Vagina (tissue), 2 donors: ENCODE results near the gene MGLL. TPM values are rescaled to one million over a fixed set of nuclear protein-coding genes. Genes with fewer than 3 reads are reported as not detected.
A peak's percentile ranks its signal among the peaks of the same experiment; 100 is the strongest.

ENCODE experiments used
- DNase-seq, 2 donors: peaks; one replicate each; pipeline ENCODE4 v3.0.0-alpha.2; 2017; ENCODE audit errors: extremely low spot score in 2 of 2
- H3K27ac ChIP-seq: fragments of 200-600 bp; sonication (generic); one replicate; pipeline ENCODE4 v1.5.1; 2019
- H3K27me3 ChIP-seq: fragments of 200-600 bp; sonication (generic); one replicate; pipeline ENCODE4 v1.5.1; 2019
- H3K36me3 ChIP-seq, 2 donors: fragments of 200-600 bp; sonication (generic); one replicate each; pipeline ENCODE4 v1.5.1; 2017 to 2019
- H3K4me1 ChIP-seq: fragments of 200-600 bp; sonication (generic); one replicate; pipeline ENCODE4 v1.5.1; 2019
- H3K4me3 ChIP-seq, 2 donors: fragments of 200-600 bp; sonication (generic); 1 replicate in 1 of 2; 2 replicates in 1 of 2; pipeline ENCODE4 v1.5.1; 2016 to 2019
- H3K9me3 ChIP-seq: fragments of 200-600 bp; sonication (generic); one replicate; pipeline ENCODE4 v1.5.1; 2019
- CTCF ChIP-seq, 3 experiments: fragments of 450-650 bp in 2 of 3; fragments of 200-600 bp in 1 of 3; sonication (generic) in 1 of 3; IDR thresholded peaks; one replicate each; pipeline ENCODE4 v1.5.1; 2017 to 2019; ENCODE audit warnings: antibody characterized with exemption in 3 of 3, mild to moderate bottlenecking in 2 of 3, moderate library complexity in 2 of 3
- POLR2A ChIP-seq, 2 donors: fragments of 450-650 bp; IDR thresholded peaks; one replicate each; pipeline ENCODE4 v1.6.1; 2017; ENCODE audit warnings: antibody characterized with exemption in 2 of 2, mild to moderate bottlenecking in 2 of 2, moderate library complexity in 2 of 2
- POLR2AphosphoS5 ChIP-seq, 2 donors: sonication (generic); formaldehyde crosslinking; IDR thresholded peaks; one replicate each; pipeline ENCODE4 v1.9.0; 2017; ENCODE audit warnings: antibody characterized with exemption in 2 of 2, mild to moderate bottlenecking in 2 of 2, low read depth in 1 of 2; ENCODE audit not compliant: insufficient read depth in 1 of 2
- intact Hi-C: fragments of 100-400 bp; cut with DNase I; formaldehyde crosslinking; loops from one replicate; pipeline ENCODE4 v1.15.1; 2023
- total RNA-seq: library from RNA; depleted of rRNA; stranded (reverse); fragments of >200 nt; gene quantifications from one replicate; pipeline ENCODE4 v1.2.3, GENCODE V29; 2016

The MGLL gene
- total RNA-seq, 1 donor from 2014 or later = 35.6 TPM

GRCh38 chr3:127803619-127804018, 18.7 kb downstream of the MGLL start:
- H3K27ac ChIP-seq = no peak overlapping the region
- intact Hi-C loops = no loop called here
- no peak for DNase-seq

GRCh38 chr3:127802606-127803005, 19.7 kb downstream of the MGLL start:
- intact Hi-C loops = no loop called here
- Histone ChIP-seq H3K27me3 (no peaks in the 10 kb centered on the region), H3K4me1 (no peaks in the 10 kb centered on the region), H3K27ac (no peak overlapping the region), H3K9me3 (no peaks in the 10 kb centered on the region), H3K36me3 (no peaks in the 10 kb centered on the region), H3K4me3 (no peak overlapping the region)
- DNase-seq = no peak
- TF ChIP-seq POLR2A (IDR thresholded peaks at IDR 0.05) = no peak
- TF ChIP-seq CTCF (IDR thresholded peaks at IDR 0.05) = no peak
- TF ChIP-seq POLR2AphosphoS5 (IDR thresholded peaks at IDR 0.05; ENCODE audit: insufficient read depth in 1 of 2, low read depth in 1 of 2) = no peak

More at GRCh38 chr3:127803619-127804018, 18.7 kb downstream of the MGLL start:
- no peak overlapping the region for H3K4me3 ChIP-seq
- no peaks in the 10 kb centered on the region for H3K4me1 ChIP-seq
- no peaks in the 10 kb centered on the region for H3K9me3 ChIP-seq
- TF ChIP-seq POLR2A (IDR thresholded peaks at IDR 0.05) (no peak), POLR2AphosphoS5 (IDR thresholded peaks at IDR 0.05; ENCODE audit: insufficient read depth in 1 of 2, low read depth in 1 of 2) (peak in 1 of 2 donors; percentile 60)
- no peaks in the 10 kb centered on the region for H3K27me3 ChIP-seq
- no peaks in the 10 kb centered on the region for H3K36me3 ChIP-seq

- DNase-seq = no peak
- H3K36me3 ChIP-seq = no peaks in the 10 kb centered on the region
- no peak overlapping the region for H3K27ac ChIP-seq
- H3K4me1 ChIP-seq = no peaks in the 10 kb centered on the region
- H3K9me3 ChIP-seq = no peaks in the 10 kb centered on the region
- H3K4me3 ChIP-seq = no peak overlapping the region
- TF ChIP-seq POLR2AphosphoS5 (IDR thresholded peaks at IDR 0.05; ENCODE audit: insufficient read depth in 1 of 2, low read depth in 1 of 2) = no peak
- TF ChIP-seq CTCF (IDR thresholded peaks at IDR 0.05) = no peak
- no peak for TF ChIP-seq POLR2A (IDR thresholded peaks at IDR 0.05)
- intact Hi-C loops = no loop called here
- H3K27me3 ChIP-seq = no peaks in the 10 kb centered on the region
These were observed 20.5 kb downstream of the MGLL start for GRCh38 chr3:127801731-127802313.

- Histone ChIP-seq H3K36me3 (no peaks in the 10 kb centered on the region), H3K27me3 (no peaks in the 10 kb centered on the region), H3K9me3 (no peaks in the 10 kb centered on the region), H3K4me3 (no peak overlapping the region), H3K27ac (no peak overlapping the region), H3K4me1 (no peaks in the 10 kb centered on the region)
- no peak for TF ChIP-seq POLR2AphosphoS5 (IDR thresholded peaks at IDR 0.05; ENCODE audit: insufficient read depth in 1 of 2, low read depth in 1 of 2)
- no peak for TF ChIP-seq POLR2A (IDR thresholded peaks at IDR 0.05)
- TF ChIP-seq CTCF (IDR thresholded peaks at IDR 0.05) = no peak
- DNase-seq = no peak
- intact Hi-C loops = no loop called here
These were observed 21.8 kb downstream of the MGLL start for GRCh38 chr3:127800508-127800907.

GRCh38 chr3:127799476-127800222, 22.7 kb downstream of the MGLL start:
- no peak for TF ChIP-seq POLR2AphosphoS5 (IDR thresholded peaks at IDR 0.05; ENCODE audit: insufficient read depth in 1 of 2, low read depth in 1 of 2)
- Histone ChIP-seq H3K4me1 (no peaks in the 10 kb centered on the region), H3K4me3 (no peak overlapping the region), H3K9me3 (no peaks in the 10 kb centered on the region), H3K36me3 (no peaks in the 10 kb centered on the region), H3K27ac (no peak overlapping the region), H3K27me3 (no peaks in the 10 kb centered on the region)
- intact Hi-C loops = no loop called here
- no peak for DNase-seq

GRCh38 chr3:127798716-127799115, 23.6 kb downstream of the MGLL start:
- Histone ChIP-seq H3K36me3 (no peaks in the 10 kb centered on the region), H3K27ac (no peak overlapping the region), H3K4me3 (no peak overlapping the region), H3K27me3 (no peaks in the 10 kb centered on the region), H3K9me3 (no peaks in the 10 kb centered on the region), H3K4me1 (peaks cover under 1% of the 10 kb centered on the region)
- TF ChIP-seq CTCF (IDR thresholded peaks at IDR 0.05) (no peak), POLR2AphosphoS5 (IDR thresholded peaks at IDR 0.05; ENCODE audit: insufficient read depth in 1 of 2, low read depth in 1 of 2) (no peak), POLR2A (IDR thresholded peaks at IDR 0.05) (no peak)
- no peak for DNase-seq
- intact Hi-C loops = no loop called here
